Spleen (tissue), 11 donors: Measurements from ENCODE around the gene BTN3A1. TPM values are rescaled to one million over a fixed set of nuclear protein-coding genes. Genes with fewer than 3 reads are reported as not detected.
A peak's percentile ranks its signal among the peaks of the same experiment; 100 is the strongest.

Experiments
- DNase-seq: peaks from one replicate; pipeline ENCODE4 v3.0.0-alpha.2; 2020
- H3K27ac ChIP-seq, 8 donors: fragments of 200-600 bp; sonication (generic) in 7 of 8; 1 replicate in 4 of 8; 2 replicates in 4 of 8; pipeline versions ENCODE4 v1.5.0 to v1.8.0; 2016 to 2021; ENCODE audit warnings: inconsistent platforms in 4 of 8, mild to moderate bottlenecking in 4 of 8, moderate library complexity in 1 of 8
- H3K27me3 ChIP-seq, 7 donors: fragments of 200-600 bp; sonication (generic) in 6 of 7; replicated peaks in 1 of 7; 1 replicate in 4 of 7; 2 replicates in 3 of 7; pipeline versions ENCODE4 v1.5.0 to v1.8.0; 2016 to 2021; ENCODE audit warnings: inconsistent platforms in 3 of 7, mild to moderate bottlenecking in 1 of 7
- H3K36me3 ChIP-seq, 6 donors: fragments of 200-600 bp; sonication (generic) in 5 of 6; 1 replicate in 4 of 6; 2 replicates in 2 of 6; pipeline versions ENCODE4 v1.5.0 to v1.8.0; 2016 to 2021; ENCODE audit warnings: inconsistent platforms in 2 of 6
- H3K4me1 ChIP-seq, 6 donors: fragments of 200-600 bp; sonication (generic) in 5 of 6; 1 replicate in 3 of 6; 2 replicates in 3 of 6; pipeline versions ENCODE4 v1.5.0 to v1.8.0; 2016 to 2021; ENCODE audit warnings: inconsistent platforms in 3 of 6
- H3K4me3 ChIP-seq, 8 donors: fragments of 200-600 bp; sonication (generic) in 7 of 8; 1 replicate in 4 of 8; 2 replicates in 4 of 8; pipeline versions ENCODE4 v1.5.0 to v1.8.0; 2016 to 2021; ENCODE audit warnings: inconsistent platforms in 4 of 8, mild to moderate bottlenecking in 4 of 8, moderate library complexity in 2 of 8
- H3K9me3 ChIP-seq, 8 donors: fragments of 200-600 bp; sonication (generic) in 7 of 8; 1 replicate in 4 of 8; 2 replicates in 4 of 8; pipeline versions ENCODE4 v1.5.0 to v1.8.0; 2016 to 2021; ENCODE audit warnings: inconsistent platforms in 4 of 8
- POLR2A ChIP-seq, 3 donors: fragments of 450-650 bp; IDR thresholded peaks; one replicate each; pipeline ENCODE4 v1.5.1; 2017; ENCODE audit warnings: antibody characterized with exemption in 3 of 3, mild to moderate bottlenecking in 1 of 3
- POLR2AphosphoS5 ChIP-seq, 3 donors: sonication (generic); formaldehyde crosslinking; IDR thresholded peaks; one replicate each; pipeline ENCODE4 v1.5.1; 2017; ENCODE audit warnings: antibody characterized with exemption in 3 of 3
- WGBS, 5 donors: extraction: QIAGEN DNeasy Blood & Tissue Kit in 3 of 5; methylation state at CpG; one replicate each; pipeline versions ENCODE4 v1.1.5 to v1.1.7; 2013 to 2018; 5-methylcytosine and 5-hydroxymethylcytosine counted together
- intact Hi-C: fragments of 100-400 bp; cut with DNase I; formaldehyde crosslinking; loops from one replicate; pipeline ENCODE4 v1.15.0; 2023; ENCODE audit warnings: low total_unique reads
- polyA plus RNA-seq, 3 donors: library from polyadenylated mRNA; stranded (reverse); fragments of 200-250 nt; gene quantifications; one replicate each; pipeline ENCODE4 v1.2.1, GENCODE V29; 2013
- total RNA-seq, 7 donors: library from RNA; depleted of rRNA in 3 of 7; stranded (reverse); fragments of >200 nt in 3 of 7; fragmentation: NEBNext Ultra II Directional in 4 of 7; extraction: Animal tissue kit (Norgen Biotek cat#: 25700) in 4 of 7; gene quantifications; one replicate each; pipeline versions ENCODE4 v1.1.0 to v1.2.1, GENCODE V29; 2016 to 2021
- TF ChIP-seq, protein P1 (sequence below), 11 experiments: fragments of 200-600 bp in 7 of 11; fragments of 450-650 bp in 4 of 11; sonication (generic) in 4 of 11; IDR thresholded peaks in 8 of 11; conservative IDR thresholded peaks in 3 of 11; 1 replicate in 7 of 11; 2 replicates in 4 of 11; pipeline versions ENCODE4 v1.4.0 to v1.8.0; 2016 to 2021; ENCODE audit warnings: antibody characterized with exemption in 11 of 11, inconsistent platforms in 4 of 11, mild to moderate bottlenecking in 1 of 11
- donor health status: healthy with polysubstance abuse.
- donor health status: DM: no; HTN: no; CAD: no; lungs with moderate emphysema.
- donor health status: DM: no; HTN: no; CAD: no.
- donor health status: Bipolar disorder and iron deficiency.
- donor health status: healthy.
- donor health status: DM: no; HTN: no; CAD: no.
- donor health status: DM: yes; HTN: yes; CAD: no.

BTN3A1 gene
- total and polyA plus RNA-seq, 10 donors, result 25.1 to 142 (median 109) TPM

- Histone ChIP-seq H3K27ac (peak overlapping the region; percentile 78 to 94 (median 90)), H3K27me3 (no peaks in the 10 kb centered on the region), H3K9me3 (peaks cover 0 to 32% (median 23%) of the 10 kb centered on the region in 8 donors), H3K4me1 (peaks cover 20 to 53% (median 38%) of the 10 kb centered on the region in 6 donors), H3K4me3 (peak overlapping the region in 7 of 8 donors; percentile 56 to 85 (median 67)), H3K36me3 (peaks cover 0 to 22% (median 0%) of the 10 kb centered on the region in 6 donors)
- no peak for TF ChIP-seq POLR2A (IDR thresholded peaks at IDR 0.05)
- TF ChIP-seq, protein P1, sequence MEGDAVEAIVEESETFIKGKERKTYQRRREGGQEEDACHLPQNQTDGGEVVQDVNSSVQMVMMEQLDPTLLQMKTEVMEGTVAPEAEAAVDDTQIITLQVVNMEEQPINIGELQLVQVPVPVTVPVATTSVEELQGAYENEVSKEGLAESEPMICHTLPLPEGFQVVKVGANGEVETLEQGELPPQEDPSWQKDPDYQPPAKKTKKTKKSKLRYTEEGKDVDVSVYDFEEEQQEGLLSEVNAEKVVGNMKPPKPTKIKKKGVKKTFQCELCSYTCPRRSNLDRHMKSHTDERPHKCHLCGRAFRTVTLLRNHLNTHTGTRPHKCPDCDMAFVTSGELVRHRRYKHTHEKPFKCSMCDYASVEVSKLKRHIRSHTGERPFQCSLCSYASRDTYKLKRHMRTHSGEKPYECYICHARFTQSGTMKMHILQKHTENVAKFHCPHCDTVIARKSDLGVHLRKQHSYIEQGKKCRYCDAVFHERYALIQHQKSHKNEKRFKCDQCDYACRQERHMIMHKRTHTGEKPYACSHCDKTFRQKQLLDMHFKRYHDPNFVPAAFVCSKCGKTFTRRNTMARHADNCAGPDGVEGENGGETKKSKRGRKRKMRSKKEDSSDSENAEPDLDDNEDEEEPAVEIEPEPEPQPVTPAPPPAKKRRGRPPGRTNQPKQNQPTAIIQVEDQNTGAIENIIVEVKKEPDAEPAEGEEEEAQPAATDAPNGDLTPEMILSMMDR (IDR thresholded peaks at IDR 0.05 in 8 of 11, conservative IDR thresholded peaks at IDR 0.05 in 3 of 11), result peak in 9 of 11 experiments; percentile 5 to 52 (median 40)
- DNase-seq, result no peak
- intact Hi-C loops, result no loop called here
- 48 to 62% (median 51%) methylated on average over 4 of the region's 4 CpGs for WGBS, 5 donors
These were observed 18.7 kb downstream of the BTN3A1 start for GRCh38 chr6:26420688-26421171.

DNA sequence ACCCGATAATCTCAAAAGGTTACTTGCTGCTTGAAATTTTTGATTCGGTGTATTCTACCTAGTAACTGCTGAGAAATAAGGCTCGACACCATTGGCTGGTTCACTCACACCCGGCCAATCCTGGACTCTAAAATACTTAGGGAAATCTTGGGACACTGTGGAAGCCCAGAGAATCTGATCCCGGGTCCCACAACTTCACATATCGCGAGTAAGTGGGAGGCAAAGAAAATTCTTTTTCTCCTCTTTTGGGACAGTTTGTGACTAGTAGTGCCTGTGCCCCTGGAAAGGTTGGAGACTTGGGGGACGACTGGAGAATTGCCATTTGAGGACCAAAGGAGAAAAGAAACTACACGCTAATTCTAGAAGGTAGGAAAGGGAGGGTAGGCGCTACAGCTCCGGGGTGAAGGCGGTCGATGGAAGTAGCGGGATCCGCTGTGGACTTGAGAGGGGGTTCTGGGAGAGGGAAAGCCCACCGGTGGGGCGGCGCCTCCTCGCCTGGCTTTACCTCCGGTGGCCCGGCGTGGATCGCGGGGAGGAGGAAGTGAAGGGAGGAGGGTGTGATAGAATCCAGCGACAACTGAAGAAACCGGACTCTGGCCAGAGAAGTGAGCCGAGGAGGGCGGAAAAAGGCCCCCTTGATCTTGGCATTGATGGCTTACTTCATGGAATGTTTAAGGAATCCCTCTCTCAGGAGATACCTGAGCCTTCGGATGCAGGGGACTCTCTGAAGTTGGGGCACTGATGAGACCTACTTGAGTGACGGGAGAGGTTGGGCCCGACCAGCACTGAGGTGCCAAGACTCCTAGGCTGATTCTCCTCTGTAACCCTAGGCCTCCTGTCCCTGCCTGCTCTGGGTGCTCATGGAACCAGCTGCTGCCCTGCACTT lies 19.4 kb downstream of the BTN3A1 start:
- intact Hi-C loops, result no loop called here
- peaks cover 0 to 25% (median 0%) of the 10 kb centered on the region in 6 donors for H3K36me3 ChIP-seq
- H3K4me1 ChIP-seq, result peaks cover 20 to 53% (median 38%) of the 10 kb centered on the region in 6 donors
- H3K9me3 ChIP-seq, result peaks cover 0 to 29% (median 22%) of the 10 kb centered on the region in 8 donors
- TF ChIP-seq, protein P1 (IDR thresholded peaks at IDR 0.05 in 8 of 11, conservative IDR thresholded peaks at IDR 0.05 in 3 of 11), result no peak
- peak in 1 of 3 donors; percentile 40 for TF ChIP-seq POLR2A (IDR thresholded peaks at IDR 0.05)
- peak; percentile 30 to 74 (median 72) for TF ChIP-seq POLR2AphosphoS5 (IDR thresholded peaks at IDR 0.05)
- H3K27me3 ChIP-seq, result no peaks in the 10 kb centered on the region
- 0 to 3% (median 1%) methylated on average over 30 to 31 of the region's 31 CpGs for WGBS, 5 donors
- peak overlapping the region; percentile 56 to 94 (median 68) for H3K4me3 ChIP-seq
- peak; percentile 89 for DNase-seq
- peak overlapping the region; percentile 78 to 94 (median 90) for H3K27ac ChIP-seq

GRCh38 chr6:26422329-26422728 lies 20.3 kb downstream of the BTN3A1 start:
- peaks cover 0 to 28% (median 0%) of the 10 kb centered on the region in 6 donors for H3K36me3 ChIP-seq
- peaks cover 0 to 22% (median 14%) of the 10 kb centered on the region in 8 donors for H3K9me3 ChIP-seq
- peak overlapping the region in 1 of 8 donors; percentile 89 for H3K27ac ChIP-seq
- intact Hi-C loops, result no loop called here
- no peaks in the 10 kb centered on the region for H3K27me3 ChIP-seq
- peaks cover 20 to 53% (median 38%) of the 10 kb centered on the region in 6 donors for H3K4me1 ChIP-seq
- DNase-seq, result no peak
- TF ChIP-seq POLR2A (IDR thresholded peaks at IDR 0.05) (no peak), POLR2AphosphoS5 (IDR thresholded peaks at IDR 0.05) (no peak)
- TF ChIP-seq, protein P1 (IDR thresholded peaks at IDR 0.05 in 8 of 11, conservative IDR thresholded peaks at IDR 0.05 in 3 of 11), result no peak
- WGBS, 5 donors, result 87 to 94% (median 91%) methylated on average over 3 of the region's 3 CpGs
- H3K4me3 ChIP-seq, result peak overlapping the region in 7 of 8 donors; percentile 57 to 94 (median 70)
